ENCODE measurements around the gene NR2C2AP. TPM values are rescaled to one million over a fixed set of nuclear protein-coding genes. Genes with fewer than 3 reads are reported as not detected.

Gene NR2C2AP
- total RNA-seq, 3 donors from 2014 or later: 19.8 to 24.1 (median 21.6) TPM

DNA sequence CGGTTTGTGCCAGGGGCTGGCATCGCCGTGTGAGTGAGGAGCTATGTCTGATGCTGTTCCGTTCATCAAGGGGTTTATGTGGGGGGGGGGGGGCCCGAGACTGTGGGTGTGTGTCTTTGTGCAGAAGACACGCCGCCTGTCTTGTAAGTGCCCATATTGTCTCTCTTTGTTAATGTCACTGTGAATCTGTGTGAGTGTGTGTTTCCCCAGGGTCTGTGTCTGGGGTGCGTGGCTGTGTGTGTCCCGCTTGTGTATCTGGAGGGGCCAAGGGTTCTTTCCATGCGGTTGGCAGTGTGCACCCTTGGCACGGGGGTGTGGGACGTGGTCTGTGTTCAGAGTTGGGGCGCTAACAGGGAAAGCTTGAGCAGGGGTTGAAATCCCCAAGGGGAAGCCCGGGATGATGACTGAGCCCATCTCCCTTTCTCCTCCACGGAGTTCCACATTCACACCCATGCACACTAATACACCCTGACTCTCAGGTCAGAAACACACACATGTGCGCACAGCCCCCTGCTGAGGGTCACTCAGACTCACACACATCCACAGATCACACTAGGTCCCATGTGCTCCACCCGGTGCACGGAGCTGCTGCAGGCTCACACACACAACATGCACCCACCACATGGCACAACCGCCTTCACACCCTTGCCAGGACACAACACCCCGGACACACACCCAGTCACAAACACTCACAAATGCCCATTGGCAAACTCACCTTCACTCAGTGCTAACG, 10.4 kb upstream of the NR2C2AP start:
- TF ChIP-seq, protein P1, sequence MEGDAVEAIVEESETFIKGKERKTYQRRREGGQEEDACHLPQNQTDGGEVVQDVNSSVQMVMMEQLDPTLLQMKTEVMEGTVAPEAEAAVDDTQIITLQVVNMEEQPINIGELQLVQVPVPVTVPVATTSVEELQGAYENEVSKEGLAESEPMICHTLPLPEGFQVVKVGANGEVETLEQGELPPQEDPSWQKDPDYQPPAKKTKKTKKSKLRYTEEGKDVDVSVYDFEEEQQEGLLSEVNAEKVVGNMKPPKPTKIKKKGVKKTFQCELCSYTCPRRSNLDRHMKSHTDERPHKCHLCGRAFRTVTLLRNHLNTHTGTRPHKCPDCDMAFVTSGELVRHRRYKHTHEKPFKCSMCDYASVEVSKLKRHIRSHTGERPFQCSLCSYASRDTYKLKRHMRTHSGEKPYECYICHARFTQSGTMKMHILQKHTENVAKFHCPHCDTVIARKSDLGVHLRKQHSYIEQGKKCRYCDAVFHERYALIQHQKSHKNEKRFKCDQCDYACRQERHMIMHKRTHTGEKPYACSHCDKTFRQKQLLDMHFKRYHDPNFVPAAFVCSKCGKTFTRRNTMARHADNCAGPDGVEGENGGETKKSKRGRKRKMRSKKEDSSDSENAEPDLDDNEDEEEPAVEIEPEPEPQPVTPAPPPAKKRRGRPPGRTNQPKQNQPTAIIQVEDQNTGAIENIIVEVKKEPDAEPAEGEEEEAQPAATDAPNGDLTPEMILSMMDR (IDR thresholded peaks at IDR 0.05): no peak
- TF ChIP-seq POLR2A (IDR thresholded peaks at IDR 0.05) (no peak), POLR2AphosphoS5 (IDR thresholded peaks at IDR 0.05) (no peak)
- intact Hi-C loops (cut with DNase I; ENCODE audit: low total_unique reads): no loop called here
- Histone ChIP-seq H3K4me1 (no peaks in the 10 kb centered on the region), H3K36me3 (no peaks in the 10 kb centered on the region), H3K4me3 (no peak overlapping the region), H3K9me3 (no peaks in the 10 kb centered on the region), H3K27me3 (peaks cover 3 to 59% of the 10 kb centered on the region in 2 donors), H3K27ac (no peak overlapping the region)
- no peak for DNase-seq (ENCODE audit: low spot score in 2 of 2)

DNA sequence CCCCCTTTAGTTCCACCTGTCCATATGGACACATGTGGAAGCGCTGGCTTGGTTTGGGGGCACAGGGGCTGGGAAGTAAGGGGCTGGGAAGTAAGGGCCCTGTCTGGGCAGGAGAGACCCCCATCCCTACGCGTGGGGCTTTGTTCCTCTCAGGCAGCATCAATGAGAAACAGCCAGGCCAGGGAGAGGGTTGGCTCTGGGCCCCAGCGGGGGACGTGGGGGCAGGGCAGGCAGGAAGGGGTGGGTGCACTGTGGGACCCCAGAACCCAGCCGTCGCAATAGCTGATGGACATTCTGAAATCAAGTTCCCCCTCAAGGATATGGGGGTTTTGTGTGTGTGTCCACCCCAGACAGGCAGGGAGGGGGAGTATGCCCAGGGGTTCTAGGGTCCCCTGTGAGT, 9.7 kb upstream of the NR2C2AP start:
- peaks cover 3 to 62% of the 10 kb centered on the region in 2 donors for H3K27me3 ChIP-seq
- H3K27ac ChIP-seq: no peak overlapping the region
- no peaks in the 10 kb centered on the region for H3K36me3 ChIP-seq
- H3K9me3 ChIP-seq: no peaks in the 10 kb centered on the region
- H3K4me1 ChIP-seq: no peaks in the 10 kb centered on the region
- intact Hi-C loops (cut with DNase I; ENCODE audit: low total_unique reads): no loop called here
- DNase-seq (ENCODE audit: low spot score in 2 of 2): no peak
- TF ChIP-seq POLR2AphosphoS5 (IDR thresholded peaks at IDR 0.05) (no peak), POLR2A (IDR thresholded peaks at IDR 0.05) (no peak)
- TF ChIP-seq, protein P1 (IDR thresholded peaks at IDR 0.05): no peak
- no peak overlapping the region for H3K4me3 ChIP-seq

DNA sequence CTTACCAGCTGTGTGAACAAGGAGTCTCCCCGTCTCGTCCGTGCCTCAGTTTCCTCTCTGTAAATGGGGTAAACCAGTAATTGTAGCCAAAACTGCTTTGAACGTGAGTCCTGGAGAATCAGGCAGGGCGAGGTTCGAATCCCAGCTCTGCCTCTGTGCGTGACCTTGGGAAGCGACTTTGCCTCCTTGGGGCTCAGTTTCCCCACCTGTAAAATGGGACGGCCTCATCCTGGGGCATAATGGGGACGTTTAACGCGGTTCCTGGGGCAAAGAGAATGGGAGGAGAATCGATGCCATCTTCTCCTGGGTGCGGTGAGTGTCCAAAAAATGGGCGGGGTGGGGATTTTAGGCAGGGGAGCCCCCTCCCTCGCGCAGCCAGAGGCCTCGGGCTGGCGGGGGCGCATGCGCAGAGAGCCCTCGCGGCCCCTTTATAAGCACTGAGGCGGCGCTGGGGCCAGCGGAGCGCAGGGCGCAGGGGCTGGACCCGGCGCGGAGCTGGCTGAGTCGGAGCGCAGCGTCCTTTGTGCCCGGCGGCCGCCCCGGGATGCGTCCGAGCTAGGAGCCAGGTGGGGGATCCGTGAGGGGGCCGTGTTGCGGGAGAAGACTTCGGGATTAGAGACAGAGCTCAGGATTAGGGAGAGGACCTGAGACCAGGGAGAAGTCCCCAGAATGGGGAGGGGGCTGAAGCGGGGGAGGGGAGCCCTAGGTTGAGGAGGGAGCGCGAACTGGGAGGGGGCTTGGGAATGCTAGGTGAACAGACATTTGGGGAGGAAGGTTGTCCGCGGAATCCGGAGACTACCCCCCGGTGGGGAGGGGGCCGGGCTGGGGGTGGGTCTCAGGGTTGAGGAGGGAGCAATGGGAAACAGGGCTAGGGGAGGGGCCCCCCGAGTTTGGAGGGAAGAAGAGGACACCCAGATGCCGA, 8.5 kb upstream of the NR2C2AP start, which contains the start of gene NCAN:
Gene NCAN (plus strand): TSS at position 460 of the 922 bp plus-strand sequence. CDS start 4,996 bp downstream, outside the sequence.
- H3K27me3 ChIP-seq: peaks cover 3 to 62% of the 10 kb centered on the region in 2 donors
- H3K4me3 ChIP-seq: no peak within 1 kb of the TSS
- no peaks in the 10 kb centered on the region for H3K4me1 ChIP-seq
- H3K9me3 ChIP-seq: no peaks in the 10 kb centered on the region
- TF ChIP-seq POLR2AphosphoS5 (IDR thresholded peaks at IDR 0.05) (no peak), POLR2A (IDR thresholded peaks at IDR 0.05) (no peak)
- TF ChIP-seq, protein P1 (IDR thresholded peaks at IDR 0.05): no peak
- no peaks in the 10 kb centered on the region for H3K36me3 ChIP-seq
- no peak for DNase-seq (ENCODE audit: low spot score in 2 of 2)
- no peak within 1 kb of the TSS for H3K27ac ChIP-seq
- intact Hi-C loops (cut with DNase I; ENCODE audit: low total_unique reads): no loop called here

DNA sequence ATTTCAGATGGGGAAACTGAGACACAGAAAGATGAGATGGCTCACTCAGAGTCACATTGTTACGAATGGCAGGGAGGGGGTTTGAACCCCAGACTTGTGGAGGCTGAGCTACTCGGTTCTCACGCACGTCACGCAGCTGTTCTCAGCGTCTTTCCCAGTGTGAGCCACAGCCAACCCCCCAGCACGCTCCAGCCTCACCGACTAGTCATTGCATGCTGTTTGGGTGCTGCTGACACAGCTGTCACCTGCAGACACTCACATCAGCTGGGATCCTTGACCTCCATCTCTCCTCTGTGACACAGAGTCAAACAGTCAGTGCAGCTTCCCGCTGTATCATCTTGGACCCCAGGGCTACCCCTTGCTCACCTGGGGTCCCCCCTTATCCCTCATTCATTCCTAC, 6.2 kb upstream of the NR2C2AP start:
- H3K27me3 ChIP-seq: peaks cover 3 to 44% of the 10 kb centered on the region in 2 donors

More for the DNA sequence above, 6.2 kb upstream of the NR2C2AP start:
- no peaks in the 10 kb centered on the region for H3K4me1 ChIP-seq
- TF ChIP-seq POLR2A (IDR thresholded peaks at IDR 0.05) (no peak), POLR2AphosphoS5 (IDR thresholded peaks at IDR 0.05) (no peak)
- TF ChIP-seq, protein P1 (IDR thresholded peaks at IDR 0.05): no peak
- no peak overlapping the region for H3K27ac ChIP-seq
- intact Hi-C loops (cut with DNase I; ENCODE audit: low total_unique reads): no loop called here
- no peak overlapping the region for H3K4me3 ChIP-seq
- DNase-seq (ENCODE audit: low spot score in 2 of 2): no peak
- H3K9me3 ChIP-seq: no peaks in the 10 kb centered on the region
- H3K36me3 ChIP-seq: no peaks in the 10 kb centered on the region

Measured in breast epithelium (tissue), 4 donors.